OCI-LY1 (cell line): ENCODE results near the gene LPGAT1.

ENCODE experiments used
- H2AFZ ChIP-seq: fragments of 200-600 bp; sonication (generic), shearing (Covaris generic); 2 replicates; pipeline ENCODE4 v1.6.0; 2014; ENCODE audit warnings: antibody characterized with exemption, mild to moderate bottlenecking, low read length
- H3F3A ChIP-seq: fragments of 200-600 bp; sonication (generic), shearing (Covaris generic); 2 replicates; pipeline ENCODE4 v1.6.0; 2014; ENCODE audit warnings: mild to moderate bottlenecking, antibody characterized with exemption, low read length, moderate library complexity; ENCODE audit not compliant: insufficient read depth
- H3K27ac ChIP-seq: fragments of 200-600 bp; sonication (generic); 2 replicates; pipeline ENCODE4 v1.5.1; 2014; ENCODE audit warnings: low read length, mixed run types, mild to moderate bottlenecking, low read depth; ENCODE audit not compliant: poor library complexity, severe bottlenecking
- H3K27me3 ChIP-seq: fragments of 200-600 bp; sonication (generic); 2 replicates; pipeline ENCODE4 v1.6.0; 2014; ENCODE audit warnings: antibody characterized with exemption, mild to moderate bottlenecking, low read length, moderate library complexity; ENCODE audit not compliant: insufficient read depth
- H3K36me3 ChIP-seq: fragments of 200-600 bp; sonication (generic); 2 replicates; pipeline ENCODE4 v1.6.1; 2014; ENCODE audit warnings: mild to moderate bottlenecking, antibody characterized with exemption, low read length, moderate library complexity, mixed read lengths; ENCODE audit not compliant: insufficient read depth
- H3K4me1 ChIP-seq: fragments of 200-600 bp; sonication (generic); 2 replicates; pipeline ENCODE4 v1.5.1; 2014; ENCODE audit warnings: mild to moderate bottlenecking, low read length, moderate library complexity; ENCODE audit not compliant: insufficient read depth, severe bottlenecking
- H3K4me2 ChIP-seq: fragments of 200-600 bp; sonication (generic), shearing (Covaris generic); 2 replicates; pipeline ENCODE4 v1.6.1; 2014; ENCODE audit warnings: low read length
- H3K4me3 ChIP-seq: fragments of 200-600 bp; sonication (generic); 2 replicates; pipeline ENCODE4 v1.5.1; 2014; ENCODE audit warnings: low read length, low read depth, mild to moderate bottlenecking, mixed read lengths; ENCODE audit not compliant: poor library complexity, severe bottlenecking
- H3K79me2 ChIP-seq: fragments of 200-600 bp; shearing (Covaris generic); 2 replicates; pipeline ENCODE4 v1.6.1; 2016; ENCODE audit warnings: mixed run types, low read length, mixed read lengths; ENCODE audit not compliant: insufficient read depth
- H3K9ac ChIP-seq: fragments of 200-600 bp; sonication (generic), shearing (Covaris generic); 2 replicates; pipeline ENCODE4 v1.6.1; 2014; ENCODE audit warnings: mild to moderate bottlenecking, low read length, mixed read lengths
- H3K9me2 ChIP-seq: fragments of 200-600 bp; sonication (generic), shearing (Covaris generic); 2 replicates; pipeline ENCODE4 v1.6.1; 2014; ENCODE audit warnings: low read depth, mild to moderate bottlenecking, low read length, mixed read lengths
- H3K9me3 ChIP-seq: fragments of 200-600 bp; shearing (Covaris generic); 2 replicates; pipeline ENCODE4 v1.6.1; 2014; ENCODE audit warnings: low read length, mixed read lengths
- H4K20me1 ChIP-seq: fragments of 200-600 bp; sonication (generic), shearing (Covaris generic); 2 replicates; pipeline ENCODE4 v1.6.0; 2016; ENCODE audit warnings: mild to moderate bottlenecking, low read length; ENCODE audit not compliant: insufficient read depth
- EZH2 ChIP-seq: fragments of 200-600 bp; sonication (generic), shearing (Covaris generic); IDR thresholded peaks from 2 replicates; pipeline ENCODE4 v1.8.0; 2017; ENCODE audit warnings: borderline replicate concordance, mixed run types, mild to moderate bottlenecking, antibody characterized with exemption, low read length, moderate library complexity, mixed read lengths
- TF ChIP-seq, protein P1 (sequence below): fragments of 200-600 bp; sonication (generic), shearing (Covaris generic); IDR thresholded peaks from 2 replicates; pipeline ENCODE4 v1.5.1; 2017; ENCODE audit warnings: mild to moderate bottlenecking, antibody characterized with exemption, low read length, moderate library complexity, mixed read lengths

Gene LPGAT1

DNA sequence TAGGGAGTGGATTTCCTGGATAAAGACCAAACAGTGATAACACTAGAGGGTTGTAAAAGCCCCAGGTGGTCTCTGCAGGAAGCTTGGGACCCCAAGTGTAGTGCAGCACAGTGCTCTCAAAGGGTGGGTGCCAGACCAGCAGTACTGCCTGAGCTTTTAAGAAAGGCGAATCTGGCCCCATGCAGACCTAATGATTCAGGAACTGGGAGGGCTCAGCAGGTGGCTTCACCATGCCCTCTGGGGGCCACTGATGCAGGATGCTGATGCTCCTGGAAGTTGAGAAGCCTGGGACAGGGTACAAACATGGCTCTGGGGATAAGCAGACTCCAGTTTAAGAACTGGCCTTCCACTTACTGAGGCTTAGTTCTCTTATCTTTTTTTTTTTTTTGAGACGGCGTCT is 126.0 kb downstream of the LPGAT1 start:
- H3K79me2 ChIP-seq: no peaks in the 10 kb centered on the region

DNA sequence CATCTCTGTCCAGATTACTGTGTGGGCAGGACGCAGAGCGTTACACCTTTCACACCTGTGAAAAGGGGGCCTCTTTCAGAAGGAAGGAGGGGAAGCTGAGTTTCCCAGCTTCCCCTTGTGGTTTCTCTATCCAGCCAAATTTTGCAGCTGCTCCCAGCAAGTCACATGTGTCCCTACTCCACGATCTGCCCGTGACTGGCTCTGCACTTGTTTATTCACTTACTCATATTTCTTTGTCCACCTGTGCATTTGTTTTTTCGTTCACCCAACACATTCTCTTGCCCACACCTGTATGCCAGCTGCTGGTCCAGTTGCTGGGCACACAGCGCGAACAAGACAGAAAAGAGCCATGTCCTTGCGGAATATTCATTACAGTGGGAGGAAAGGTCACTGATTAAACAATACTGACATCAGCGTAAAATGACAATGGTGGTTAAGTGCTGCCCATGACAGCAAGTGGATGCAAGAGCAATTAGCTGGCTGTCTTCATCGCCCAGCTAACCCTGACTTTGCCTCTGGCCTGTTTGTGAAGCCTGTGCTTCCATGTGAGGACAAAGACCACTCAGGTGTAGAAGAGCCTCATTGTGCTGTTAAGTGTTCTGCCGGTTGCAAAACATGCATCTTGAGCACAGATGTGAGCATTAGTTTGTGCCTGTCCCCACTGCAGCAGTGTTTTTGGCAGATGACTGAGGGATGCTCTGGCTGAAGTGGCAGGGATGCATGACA is 126.6 kb downstream of the LPGAT1 start:
- Histone ChIP-seq H3K79me2 (no peaks in the 10 kb centered on the region), H3F3A (no peaks in the 10 kb centered on the region), H3K27me3 (peaks cover 10% of the 10 kb centered on the region; the same call in 1 of the 2 replicates), H3K36me3 (no peaks in the 10 kb centered on the region), H3K9ac (no peak overlapping the region), H2AFZ (no peak overlapping the region), H3K4me3 (no peak overlapping the region), H3K9me3 (no peaks in the 10 kb centered on the region), H3K27ac (no peak overlapping the region), H3K9me2 (no peaks in the 10 kb centered on the region), H4K20me1 (no peaks in the 10 kb centered on the region), H3K4me1 (peaks cover under 1% of the 10 kb centered on the region), H3K4me2 (no peak overlapping the region)
- TF ChIP-seq EZH2: no peak
- TF ChIP-seq, protein P1, sequence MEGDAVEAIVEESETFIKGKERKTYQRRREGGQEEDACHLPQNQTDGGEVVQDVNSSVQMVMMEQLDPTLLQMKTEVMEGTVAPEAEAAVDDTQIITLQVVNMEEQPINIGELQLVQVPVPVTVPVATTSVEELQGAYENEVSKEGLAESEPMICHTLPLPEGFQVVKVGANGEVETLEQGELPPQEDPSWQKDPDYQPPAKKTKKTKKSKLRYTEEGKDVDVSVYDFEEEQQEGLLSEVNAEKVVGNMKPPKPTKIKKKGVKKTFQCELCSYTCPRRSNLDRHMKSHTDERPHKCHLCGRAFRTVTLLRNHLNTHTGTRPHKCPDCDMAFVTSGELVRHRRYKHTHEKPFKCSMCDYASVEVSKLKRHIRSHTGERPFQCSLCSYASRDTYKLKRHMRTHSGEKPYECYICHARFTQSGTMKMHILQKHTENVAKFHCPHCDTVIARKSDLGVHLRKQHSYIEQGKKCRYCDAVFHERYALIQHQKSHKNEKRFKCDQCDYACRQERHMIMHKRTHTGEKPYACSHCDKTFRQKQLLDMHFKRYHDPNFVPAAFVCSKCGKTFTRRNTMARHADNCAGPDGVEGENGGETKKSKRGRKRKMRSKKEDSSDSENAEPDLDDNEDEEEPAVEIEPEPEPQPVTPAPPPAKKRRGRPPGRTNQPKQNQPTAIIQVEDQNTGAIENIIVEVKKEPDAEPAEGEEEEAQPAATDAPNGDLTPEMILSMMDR: no peak

More for the DNA sequence above, 126.0 kb downstream of the LPGAT1 start:
- H3K9ac ChIP-seq: no peak overlapping the region
- H3K36me3 ChIP-seq: no peaks in the 10 kb centered on the region
- no peaks in the 10 kb centered on the region for H3K9me2 ChIP-seq
- H3K27me3 ChIP-seq: 0 out of 2 replicates have a peak, but pooled peaks cover 4% of the 10 kb centered on the region
- no peak overlapping the region for H3K4me2 ChIP-seq
- H3K9me3 ChIP-seq: no peaks in the 10 kb centered on the region
- H2AFZ ChIP-seq: no peak overlapping the region
- no peak overlapping the region for H3K4me3 ChIP-seq
- no peaks in the 10 kb centered on the region for H3F3A ChIP-seq
- H3K27ac ChIP-seq: no peak overlapping the region
- no peaks in the 10 kb centered on the region for H3K4me1 ChIP-seq
- no peaks in the 10 kb centered on the region for H4K20me1 ChIP-seq
- no peak for TF ChIP-seq EZH2
- TF ChIP-seq, protein P1: no peak

DNA sequence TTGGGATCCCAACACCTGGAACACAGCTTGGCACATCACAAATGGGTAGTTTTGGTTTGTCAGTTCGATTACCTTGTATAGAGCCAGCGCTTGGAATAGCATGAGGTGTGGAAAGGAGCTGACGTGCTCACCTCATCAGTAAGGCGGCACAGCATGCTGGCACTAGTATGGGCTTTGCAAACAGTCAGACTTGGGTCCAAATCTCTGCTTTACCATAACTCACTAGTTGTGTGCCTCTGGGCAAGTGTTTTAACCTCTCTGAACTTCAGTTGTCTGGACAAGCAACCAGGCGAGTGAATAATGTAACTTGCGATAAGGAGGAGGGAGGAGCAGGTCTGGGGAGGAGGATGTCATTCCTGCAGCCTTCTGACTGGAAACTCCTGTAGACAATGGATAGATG is 128.8 kb downstream of the LPGAT1 start:
- no peaks in the 10 kb centered on the region for H3K79me2 ChIP-seq
- no peak overlapping the region for H3K27ac ChIP-seq
- no peaks in the 10 kb centered on the region for H3F3A ChIP-seq
- H3K27me3 ChIP-seq: peaks cover 11% of the 10 kb centered on the region; the same call in 1 of the 2 replicates
- no peaks in the 10 kb centered on the region for H3K9me2 ChIP-seq
- H3K36me3 ChIP-seq: no peaks in the 10 kb centered on the region
- TF ChIP-seq, protein P1: no peak
- TF ChIP-seq EZH2: no peak
- no peaks in the 10 kb centered on the region for H4K20me1 ChIP-seq
- no peaks in the 10 kb centered on the region for H3K9me3 ChIP-seq
- H3K9ac ChIP-seq: no peak overlapping the region
- peaks cover 16% of the 10 kb centered on the region for H3K4me1 ChIP-seq
- no peak overlapping the region for H3K4me3 ChIP-seq
- no peak overlapping the region for H3K4me2 ChIP-seq
- H2AFZ ChIP-seq: no peak overlapping the region
